Tibial nerve (tissue), 4 donors: ENCODE data around the gene THBS3.

Source experiments
- EP300 ChIP-seq, 2 donors: sonication (generic); formaldehyde crosslinking; IDR thresholded peaks; one replicate each; pipeline ENCODE4 v1.6.1; 2017; ENCODE audit warnings: antibody characterized with exemption in 2 of 2, mild to moderate bottlenecking in 1 of 2
- POLR2A ChIP-seq, 2 donors: fragments of 450-650 bp; IDR thresholded peaks; one replicate each; pipeline ENCODE4 v1.6.1; 2017; ENCODE audit warnings: antibody characterized with exemption in 2 of 2, mild to moderate bottlenecking in 2 of 2, moderate library complexity in 2 of 2
- TF ChIP-seq, protein P1 (sequence below), 5 experiments: fragments of 200-600 bp in 3 of 5; fragments of 450-650 bp in 2 of 5; sonication (generic) in 3 of 5; IDR thresholded peaks; one replicate each; pipeline ENCODE4 v1.5.1; 2016 to 2019; ENCODE audit warnings: antibody characterized with exemption in 5 of 5, mild to moderate bottlenecking in 3 of 5, moderate library complexity in 2 of 5

- TF ChIP-seq POLR2A (IDR thresholded peaks at IDR 0.05) = no peak
- TF ChIP-seq, protein P1, sequence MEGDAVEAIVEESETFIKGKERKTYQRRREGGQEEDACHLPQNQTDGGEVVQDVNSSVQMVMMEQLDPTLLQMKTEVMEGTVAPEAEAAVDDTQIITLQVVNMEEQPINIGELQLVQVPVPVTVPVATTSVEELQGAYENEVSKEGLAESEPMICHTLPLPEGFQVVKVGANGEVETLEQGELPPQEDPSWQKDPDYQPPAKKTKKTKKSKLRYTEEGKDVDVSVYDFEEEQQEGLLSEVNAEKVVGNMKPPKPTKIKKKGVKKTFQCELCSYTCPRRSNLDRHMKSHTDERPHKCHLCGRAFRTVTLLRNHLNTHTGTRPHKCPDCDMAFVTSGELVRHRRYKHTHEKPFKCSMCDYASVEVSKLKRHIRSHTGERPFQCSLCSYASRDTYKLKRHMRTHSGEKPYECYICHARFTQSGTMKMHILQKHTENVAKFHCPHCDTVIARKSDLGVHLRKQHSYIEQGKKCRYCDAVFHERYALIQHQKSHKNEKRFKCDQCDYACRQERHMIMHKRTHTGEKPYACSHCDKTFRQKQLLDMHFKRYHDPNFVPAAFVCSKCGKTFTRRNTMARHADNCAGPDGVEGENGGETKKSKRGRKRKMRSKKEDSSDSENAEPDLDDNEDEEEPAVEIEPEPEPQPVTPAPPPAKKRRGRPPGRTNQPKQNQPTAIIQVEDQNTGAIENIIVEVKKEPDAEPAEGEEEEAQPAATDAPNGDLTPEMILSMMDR (IDR thresholded peaks at IDR 0.05) = no peak
- no peak for TF ChIP-seq EP300 (IDR thresholded peaks at IDR 0.05)
Measured at GRCh38 chr1:155188268-155188667, 19.4 kb downstream of the THBS3 start.
